ENCODE measurements around the gene GPER1. TPM values are rescaled to one million over a fixed set of nuclear protein-coding genes. Genes with fewer than 3 reads are reported as not detected.
"Not testable (repeated sequence)": the region's sequence is repeated elsewhere in the genome, so short reads cannot be mapped to it uniquely, and the experiment has no call there.

GPER1 gene
- total RNA-seq, 1 experiment from 2014 or later, result 2.5 TPM

DNA sequence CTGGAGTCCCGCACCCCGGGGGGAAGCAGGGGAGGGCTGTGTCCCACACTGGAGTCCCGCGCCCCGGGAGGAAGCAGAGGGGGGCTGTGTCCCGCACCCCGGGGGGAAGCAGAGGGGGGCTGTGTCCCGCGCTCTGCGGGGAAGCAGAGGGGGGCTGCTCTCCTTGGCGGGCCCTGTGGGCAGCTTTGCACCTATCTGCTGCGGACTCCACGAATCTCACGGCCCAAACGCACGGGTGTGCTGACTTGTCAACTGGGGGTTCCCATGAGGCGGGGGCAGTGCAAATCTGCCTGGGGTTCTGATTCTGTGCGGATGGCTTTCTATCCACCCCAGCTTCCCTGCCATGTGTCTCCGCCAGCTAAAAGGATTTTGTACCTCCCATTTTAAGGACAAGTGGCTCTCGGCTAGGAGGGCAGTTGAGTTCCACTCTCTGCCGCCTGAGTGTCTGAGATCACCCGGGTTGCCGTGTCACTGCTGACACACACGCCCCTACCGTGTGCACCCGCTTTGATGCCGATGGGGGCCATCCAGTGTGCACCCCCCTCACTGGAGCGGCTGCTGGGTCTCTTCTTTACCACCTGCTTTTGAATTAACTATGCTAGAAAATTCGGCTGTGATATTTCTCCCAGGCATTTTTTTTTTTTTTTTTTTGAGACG is 20.5 kb downstream of the GPER1 start:
- in situ Hi-C loops (cut with HindIII; ENCODE audit: low pct_unique_long_range_greater_than_20kb, low sequenced_read_pairs), result no loop called here
- no peak for DNase-seq (ENCODE audit: low read depth)

DNA sequence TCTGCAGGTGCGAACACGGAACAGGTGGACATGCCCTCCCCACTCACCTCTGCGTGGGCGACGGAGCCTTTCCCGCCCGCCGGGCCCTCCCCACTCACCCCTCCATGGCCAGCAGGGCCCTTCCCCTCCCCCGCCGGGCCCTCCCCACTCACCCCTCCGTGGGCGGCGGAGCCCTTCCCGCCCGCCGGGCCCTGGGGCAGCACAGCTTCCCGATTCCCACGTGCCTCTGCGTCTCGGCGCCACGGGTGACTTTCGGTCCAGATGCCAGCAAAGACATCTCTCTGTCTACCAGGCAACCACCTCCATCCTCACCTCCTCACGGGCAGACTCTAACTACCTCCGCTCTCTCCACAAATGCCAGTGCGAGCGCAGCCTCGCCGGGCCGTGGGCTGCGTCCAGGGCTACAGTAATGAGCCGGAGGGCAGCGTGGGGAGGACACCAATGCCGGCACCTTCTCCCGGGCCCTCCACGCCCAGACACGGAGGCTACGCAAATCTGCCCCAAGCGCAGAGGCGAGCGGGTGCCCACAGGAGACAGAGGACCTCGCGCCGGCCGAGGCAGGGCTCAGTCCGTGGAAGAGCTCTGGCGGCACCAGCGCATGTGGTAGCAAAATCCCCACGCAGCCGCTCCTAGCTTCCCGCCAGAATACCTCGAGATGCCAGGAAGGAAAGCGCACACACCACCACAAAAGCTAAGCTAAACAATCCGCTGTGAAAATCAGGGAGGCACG is 21.8 kb downstream of the GPER1 start:
- in situ Hi-C loops (cut with HindIII; ENCODE audit: low pct_unique_long_range_greater_than_20kb, low sequenced_read_pairs), result no loop called here
- no peak for DNase-seq (ENCODE audit: low read depth)

GRCh38 chr7:1110358-1110757 is 22.4 kb downstream of the GPER1 start:
- in situ Hi-C loops (cut with HindIII; ENCODE audit: low pct_unique_long_range_greater_than_20kb, low sequenced_read_pairs), result no loop called here
- no peak for DNase-seq (ENCODE audit: low read depth)

DNA sequence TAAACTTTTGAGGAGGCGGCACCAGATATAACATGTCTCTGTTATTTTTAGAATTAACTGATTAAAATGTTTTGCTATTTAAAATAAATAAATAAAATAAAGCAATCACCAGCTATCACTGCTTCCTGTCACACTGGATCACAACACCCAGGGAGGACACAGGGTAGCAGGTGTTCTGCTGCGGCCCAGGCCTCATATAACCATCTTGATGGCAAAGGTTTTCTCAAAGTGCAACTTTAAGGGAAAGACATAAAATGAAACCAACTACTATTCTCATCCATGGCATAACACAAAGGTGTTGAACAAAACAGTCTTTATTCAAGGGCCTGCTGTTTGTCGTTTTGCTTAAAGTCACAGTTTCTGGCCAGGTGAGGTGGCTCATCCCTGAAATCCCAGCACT is 23.2 kb downstream of the GPER1 start:
- in situ Hi-C loops (cut with HindIII; ENCODE audit: low pct_unique_long_range_greater_than_20kb, low sequenced_read_pairs), result no loop called here
- DNase-seq (ENCODE audit: low read depth), result no peak

GRCh38 chr7:1112109-1112508 is 24.2 kb downstream of the GPER1 start:
- in situ Hi-C loops (cut with HindIII; ENCODE audit: low pct_unique_long_range_greater_than_20kb, low sequenced_read_pairs), result no loop called here
- no peak for DNase-seq (ENCODE audit: low read depth)

DNA sequence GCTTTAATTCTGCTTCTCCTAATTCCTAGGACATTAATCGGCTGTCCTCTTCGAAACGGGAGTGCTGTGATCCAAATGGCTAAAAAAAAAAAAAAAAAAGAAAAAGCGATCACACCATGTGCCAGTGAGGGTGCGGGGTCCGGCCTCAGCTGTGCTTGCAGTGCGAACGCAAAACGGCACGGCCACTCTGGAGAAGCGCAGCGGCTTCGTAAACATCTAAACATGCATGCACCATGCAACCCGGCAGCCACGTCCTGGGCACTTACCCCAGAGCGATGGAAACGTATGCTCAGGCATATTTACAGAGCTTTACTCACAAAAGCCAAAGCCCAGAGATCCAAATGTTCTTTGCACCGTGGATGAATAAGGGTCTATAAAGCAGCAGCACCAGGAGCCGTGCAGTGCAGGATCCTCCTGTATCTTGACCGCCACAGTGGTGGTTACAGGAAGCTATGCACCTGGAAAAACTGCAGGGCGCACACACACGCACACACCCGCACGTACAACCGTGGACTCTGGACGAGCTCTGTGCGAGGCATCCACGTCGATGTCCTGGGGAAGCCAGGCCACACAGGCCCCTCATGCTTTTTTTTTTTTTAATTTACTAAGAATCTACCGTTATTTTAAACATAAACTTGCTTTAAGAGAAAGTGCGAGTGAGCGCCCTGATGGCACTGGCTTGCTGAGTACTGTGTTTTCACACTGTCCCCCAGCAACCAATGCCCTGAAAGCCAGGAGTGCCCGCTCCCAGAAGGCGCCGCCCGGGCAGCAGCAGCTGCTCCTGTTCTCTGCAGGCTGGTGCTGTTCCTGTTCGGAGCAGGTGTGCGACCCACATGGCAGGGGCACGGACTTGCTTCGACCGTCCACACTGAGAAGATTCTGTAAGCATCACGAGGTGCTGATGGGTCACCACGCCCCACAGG is 25.0 kb downstream of the GPER1 start:
- in situ Hi-C loops (cut with HindIII; ENCODE audit: low pct_unique_long_range_greater_than_20kb, low sequenced_read_pairs), result no loop called here
- no peak for DNase-seq (ENCODE audit: low read depth)

DNA sequence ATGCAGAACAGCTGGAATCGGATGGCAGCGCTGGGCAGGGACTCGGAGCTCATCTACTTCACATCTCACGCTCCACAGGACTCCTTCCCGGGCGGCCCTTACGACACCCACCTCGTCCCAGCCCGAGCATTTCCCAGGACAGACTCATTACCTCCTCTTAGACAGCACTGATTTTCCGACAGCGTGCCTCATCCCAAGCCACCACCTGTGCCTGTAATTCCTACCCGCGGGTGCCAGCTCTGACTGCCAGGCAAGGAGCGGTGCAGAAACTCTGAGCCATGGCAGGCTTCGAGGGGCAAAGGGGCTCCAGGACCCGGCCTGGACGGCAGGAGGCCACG is 25.6 kb downstream of the GPER1 start:
- in situ Hi-C loops (cut with HindIII; ENCODE audit: low pct_unique_long_range_greater_than_20kb, low sequenced_read_pairs), result no loop called here

DNA sequence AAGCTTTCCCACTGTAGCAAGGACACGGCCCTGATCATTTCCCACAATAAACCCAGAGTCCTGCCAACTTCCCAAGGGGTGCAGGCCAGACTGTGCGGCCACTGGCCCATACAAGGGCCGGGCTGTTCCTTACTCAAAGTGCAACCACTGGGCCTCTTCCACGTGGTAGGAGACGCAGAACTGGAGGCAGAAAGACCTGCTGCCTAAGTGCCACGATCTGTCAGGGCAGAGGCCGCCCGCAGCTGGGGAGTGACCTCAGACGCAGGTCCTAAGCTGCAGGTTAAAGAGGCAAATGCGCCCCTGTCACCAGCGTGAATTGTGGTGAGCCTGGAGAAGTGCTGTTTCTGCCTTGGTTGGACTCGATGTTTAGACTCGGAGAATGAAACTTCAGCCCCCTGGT is 26.2 kb downstream of the GPER1 start:
- DNase-seq (ENCODE audit: low read depth), result no peak
- in situ Hi-C loops (cut with HindIII; ENCODE audit: low pct_unique_long_range_greater_than_20kb, low sequenced_read_pairs), result no loop called here

More for the DNA sequence above, 25.6 kb downstream of the GPER1 start:
- DNase-seq (ENCODE audit: low read depth), result no peak

GRCh38 chr7:1114505-1114904 is 26.6 kb downstream of the GPER1 start:
- in situ Hi-C loops (cut with HindIII; ENCODE audit: low pct_unique_long_range_greater_than_20kb, low sequenced_read_pairs), result no loop called here

DNA sequence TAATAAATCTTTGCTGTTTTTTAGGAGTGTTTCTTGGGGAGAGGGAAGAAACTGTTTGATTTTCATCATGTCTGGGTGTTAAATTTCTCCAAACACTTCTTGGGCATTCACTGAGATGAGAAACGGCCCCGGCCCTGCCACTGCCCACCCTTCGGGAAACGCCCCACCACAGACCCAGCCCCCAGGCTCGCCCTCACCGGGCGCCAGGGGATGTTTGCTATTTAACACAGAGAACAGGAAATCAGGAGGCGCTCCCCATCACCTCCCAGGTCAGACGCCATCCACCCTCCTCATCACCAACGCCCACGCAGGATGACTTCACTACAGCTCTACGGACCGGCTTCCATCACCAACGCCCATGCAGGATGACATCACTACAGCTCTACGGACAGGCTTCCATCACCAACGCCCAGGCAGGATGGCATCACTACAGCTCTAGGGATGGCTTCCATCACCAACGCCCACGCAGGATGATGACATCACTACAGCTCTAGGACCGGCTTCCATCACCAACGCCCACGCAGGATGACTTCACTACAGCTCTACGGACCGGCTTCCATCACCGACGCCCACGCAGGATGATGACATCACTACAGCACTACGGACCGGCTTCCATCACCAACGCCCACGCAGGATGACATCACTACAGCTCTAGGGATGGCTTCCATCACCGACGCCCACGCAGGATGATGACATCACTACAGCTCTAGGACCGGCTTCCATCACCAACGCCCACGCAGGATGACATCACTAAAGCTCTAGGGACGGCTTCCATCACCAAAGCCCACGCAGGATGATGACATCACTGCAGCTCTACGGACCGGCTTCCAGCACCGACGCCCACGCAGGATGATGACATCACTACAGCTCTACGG is 27.5 kb downstream of the GPER1 start:
- in situ Hi-C loops (cut with HindIII; ENCODE audit: low pct_unique_long_range_greater_than_20kb, low sequenced_read_pairs); DNase-seq (ENCODE audit: low read depth): not testable (repeated sequence)

More at GRCh38 chr7:1114505-1114904, 26.6 kb downstream of the GPER1 start:
- DNase-seq (ENCODE audit: low read depth), result no peak

DNA sequence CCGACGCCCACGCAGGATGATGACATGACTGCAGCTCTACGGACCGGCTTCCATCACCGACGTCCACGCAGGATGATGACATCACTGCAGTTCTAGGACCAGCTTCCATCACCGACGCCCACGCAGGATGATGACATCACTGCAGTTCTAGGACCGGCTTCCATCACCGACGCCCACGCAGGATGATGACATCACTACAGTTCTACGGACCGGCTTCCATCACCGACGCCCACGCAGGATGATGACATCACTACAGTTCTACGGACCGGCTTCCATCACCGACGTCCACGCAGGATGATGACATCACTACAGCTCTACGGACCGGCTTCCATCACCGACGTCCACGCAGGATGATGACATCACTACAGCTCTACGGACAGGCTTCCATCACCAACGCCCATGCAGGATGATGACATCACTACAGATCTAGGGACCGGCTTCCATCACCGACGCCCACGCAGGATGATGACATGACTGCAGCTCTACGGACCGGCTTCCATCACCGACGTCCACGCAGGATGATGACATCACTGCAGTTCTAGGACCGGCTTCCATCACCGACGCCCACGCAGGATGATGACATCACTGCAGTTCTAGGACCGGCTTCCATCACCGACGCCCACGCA is 28.6 kb downstream of the GPER1 start:
- in situ Hi-C loops (cut with HindIII; ENCODE audit: low pct_unique_long_range_greater_than_20kb, low sequenced_read_pairs); DNase-seq (ENCODE audit: low read depth): not testable (repeated sequence)

GRCh38 chr7:1117321-1117928 is 29.5 kb downstream of the GPER1 start:
- in situ Hi-C loops (cut with HindIII; ENCODE audit: low pct_unique_long_range_greater_than_20kb, low sequenced_read_pairs), result no loop called here

DNA sequence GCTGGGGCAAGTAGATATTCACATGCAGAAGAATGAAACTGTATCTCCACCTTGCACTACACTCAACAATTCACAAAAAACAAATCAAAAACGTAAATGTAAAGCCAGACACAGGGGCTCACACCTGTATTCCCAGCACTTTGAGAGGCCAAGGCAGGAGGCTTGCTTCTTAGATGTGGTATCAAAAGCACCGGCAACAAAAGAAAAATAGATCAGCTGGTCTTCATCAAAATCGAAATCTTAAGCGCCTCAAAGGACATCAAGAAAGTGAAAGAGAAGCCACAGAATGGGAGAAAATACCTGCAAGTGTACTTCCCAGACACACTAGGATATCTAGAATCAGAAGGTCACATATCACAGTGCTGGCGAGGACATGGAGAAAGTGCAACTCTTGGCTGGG is 31.3 kb downstream of the GPER1 start:
- no peak for DNase-seq (ENCODE audit: low read depth)
- in situ Hi-C loops (cut with HindIII; ENCODE audit: low pct_unique_long_range_greater_than_20kb, low sequenced_read_pairs), result no loop called here

More at GRCh38 chr7:1117321-1117928, 29.5 kb downstream of the GPER1 start:
- DNase-seq (ENCODE audit: low read depth), result no peak

- in situ Hi-C loops (cut with HindIII; ENCODE audit: low pct_unique_long_range_greater_than_20kb, low sequenced_read_pairs), result no loop called here
Measured at GRCh38 chr7:1120791-1121190, 32.9 kb downstream of the GPER1 start.

DNA sequence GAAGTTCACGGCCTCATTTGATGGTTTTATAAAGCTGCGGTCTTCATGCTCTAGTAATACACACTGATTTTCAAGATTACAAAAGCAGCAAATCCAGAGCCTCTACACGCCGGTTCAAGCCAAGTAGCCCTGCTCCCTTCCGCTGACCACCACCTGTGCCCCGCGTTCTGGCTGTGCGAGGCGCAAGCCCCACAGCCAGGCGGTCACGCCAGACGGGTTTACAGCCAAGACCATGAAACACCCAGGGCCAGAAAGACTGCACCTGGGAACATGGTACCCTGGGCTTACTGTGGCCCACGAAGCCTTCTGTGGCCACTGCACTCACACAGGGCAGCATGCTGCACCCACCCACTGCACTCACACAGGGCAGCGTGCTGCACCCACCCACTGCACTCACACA is 33.6 kb downstream of the GPER1 start:
- in situ Hi-C loops (cut with HindIII; ENCODE audit: low pct_unique_long_range_greater_than_20kb, low sequenced_read_pairs), result no loop called here
- no peak for DNase-seq (ENCODE audit: low read depth)

More at GRCh38 chr7:1120791-1121190, 32.9 kb downstream of the GPER1 start:
- DNase-seq (ENCODE audit: low read depth), result no peak

DNA sequence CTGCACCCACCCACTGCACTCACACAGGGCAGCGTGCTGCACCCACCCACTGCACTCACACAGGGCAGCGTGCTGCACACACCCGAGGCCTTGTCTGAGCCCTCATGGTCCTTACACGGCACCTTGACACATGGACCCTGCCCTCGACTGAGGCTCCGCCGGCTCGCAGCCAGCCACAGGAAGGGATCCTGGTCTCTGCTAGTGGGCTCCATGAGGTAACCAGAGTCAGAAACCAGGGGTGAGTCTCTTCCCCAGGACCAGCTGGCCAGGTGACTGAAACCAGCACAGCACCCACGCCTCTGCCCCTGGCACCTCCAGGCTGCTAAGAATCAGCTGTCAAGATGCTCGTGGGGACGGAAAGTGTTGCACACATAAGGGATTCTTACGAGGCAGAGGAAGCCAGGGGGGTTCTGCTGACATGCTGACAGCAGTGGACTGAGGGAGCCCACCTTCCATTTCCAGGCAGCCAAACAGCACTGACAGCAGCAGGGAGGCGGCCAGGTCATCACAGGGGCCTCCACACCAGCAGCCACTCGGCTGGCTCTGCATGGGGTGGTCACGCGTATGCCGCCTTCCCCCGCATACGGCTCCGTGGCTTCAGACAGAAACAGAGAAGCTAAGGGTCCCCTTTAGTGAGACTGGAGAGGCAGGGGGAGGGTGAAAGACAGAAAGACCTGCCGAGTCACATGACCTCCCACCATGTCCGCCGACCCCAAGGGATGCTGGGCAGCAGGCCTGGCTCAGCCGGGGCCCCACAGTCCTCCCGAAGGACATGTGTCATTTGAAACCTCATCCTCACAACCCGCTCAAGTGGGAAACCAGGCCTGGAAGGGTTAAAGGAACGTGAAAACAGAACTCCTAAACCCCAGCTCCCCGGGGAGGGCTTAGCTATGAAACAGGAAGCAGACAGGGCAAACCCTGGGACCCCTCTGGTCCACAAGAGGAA is 34.2 kb downstream of the GPER1 start:
- no peak for DNase-seq (ENCODE audit: low read depth)
- in situ Hi-C loops (cut with HindIII; ENCODE audit: low pct_unique_long_range_greater_than_20kb, low sequenced_read_pairs), result no loop called here

Data from Caki2 (cell line).